Coronary artery (tissue), 2 donors: ENCODE measurements around the gene CHST15.

Experiments
- DNase-seq: peaks from one replicate; pipeline ENCODE4 v3.0.0-alpha.2; 2017; ENCODE audit warnings: low spot score
- H3K27ac ChIP-seq, 2 donors: fragments of 200-600 bp; sonication (generic); one replicate each; pipeline ENCODE4 v1.5.1; 2016 to 2019
- H3K4me3 ChIP-seq: fragments of 200-600 bp; sonication (generic); 2 replicates; pipeline ENCODE4 v1.5.1; 2016; ENCODE audit warnings: mild to moderate bottlenecking, moderate library complexity
- TF ChIP-seq, protein P1 (sequence below): fragments of 200-600 bp; sonication (generic); IDR thresholded peaks from one replicate; pipeline ENCODE4 v1.5.1; 2019; ENCODE audit warnings: antibody characterized with exemption

The CHST15 gene

DNA sequence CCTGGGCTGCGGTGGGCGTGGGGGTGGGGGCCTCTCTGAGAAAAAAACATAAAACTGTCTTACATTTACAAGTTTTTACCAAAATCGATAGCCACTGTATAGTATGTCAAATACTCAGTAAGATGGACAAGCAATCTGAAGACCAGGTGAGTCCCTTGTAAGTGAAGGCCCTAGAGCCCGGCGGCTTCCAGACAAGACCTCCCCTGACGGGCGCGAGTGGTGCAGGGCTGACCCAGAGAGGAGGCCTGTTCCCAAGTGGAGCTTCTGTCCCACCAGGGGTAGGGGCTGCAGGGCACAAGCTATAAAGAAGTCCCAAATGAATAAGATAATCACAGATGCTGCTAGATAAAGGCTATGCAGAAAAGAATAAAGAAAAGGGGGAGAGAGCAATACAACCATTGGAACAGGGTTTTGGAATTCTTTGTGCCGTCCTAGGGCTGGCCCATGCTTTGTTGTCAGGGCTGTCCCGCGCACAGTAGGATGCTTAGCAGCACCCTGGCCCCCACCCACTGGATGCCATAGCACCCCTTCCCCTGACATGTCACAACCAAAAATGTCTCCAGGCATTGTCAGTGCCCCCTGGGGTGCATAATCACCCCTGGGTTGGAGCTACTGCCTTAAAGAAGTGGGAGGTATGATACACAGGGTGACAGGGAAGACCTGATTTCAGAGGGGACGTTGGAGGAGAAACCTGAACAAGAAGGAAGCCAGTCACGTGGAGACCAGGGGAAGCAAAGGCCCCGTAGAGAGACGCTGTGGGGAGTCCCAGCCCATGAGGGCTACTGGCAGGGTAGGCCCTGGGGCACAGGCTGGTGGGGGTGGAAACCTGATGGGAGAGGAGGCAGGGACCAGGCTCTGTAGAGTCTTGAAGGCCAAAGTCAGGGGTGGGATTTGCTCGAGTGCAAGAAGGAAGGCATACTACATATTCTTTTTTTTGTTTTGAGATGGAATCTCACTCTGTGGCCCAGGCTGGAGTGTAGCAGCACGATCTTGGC lies 43.1 kb downstream of the CHST15 start:
- H3K27ac ChIP-seq = no peak overlapping the region
- TF ChIP-seq, protein P1, sequence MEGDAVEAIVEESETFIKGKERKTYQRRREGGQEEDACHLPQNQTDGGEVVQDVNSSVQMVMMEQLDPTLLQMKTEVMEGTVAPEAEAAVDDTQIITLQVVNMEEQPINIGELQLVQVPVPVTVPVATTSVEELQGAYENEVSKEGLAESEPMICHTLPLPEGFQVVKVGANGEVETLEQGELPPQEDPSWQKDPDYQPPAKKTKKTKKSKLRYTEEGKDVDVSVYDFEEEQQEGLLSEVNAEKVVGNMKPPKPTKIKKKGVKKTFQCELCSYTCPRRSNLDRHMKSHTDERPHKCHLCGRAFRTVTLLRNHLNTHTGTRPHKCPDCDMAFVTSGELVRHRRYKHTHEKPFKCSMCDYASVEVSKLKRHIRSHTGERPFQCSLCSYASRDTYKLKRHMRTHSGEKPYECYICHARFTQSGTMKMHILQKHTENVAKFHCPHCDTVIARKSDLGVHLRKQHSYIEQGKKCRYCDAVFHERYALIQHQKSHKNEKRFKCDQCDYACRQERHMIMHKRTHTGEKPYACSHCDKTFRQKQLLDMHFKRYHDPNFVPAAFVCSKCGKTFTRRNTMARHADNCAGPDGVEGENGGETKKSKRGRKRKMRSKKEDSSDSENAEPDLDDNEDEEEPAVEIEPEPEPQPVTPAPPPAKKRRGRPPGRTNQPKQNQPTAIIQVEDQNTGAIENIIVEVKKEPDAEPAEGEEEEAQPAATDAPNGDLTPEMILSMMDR = no peak
- DNase-seq = no peak

DNA sequence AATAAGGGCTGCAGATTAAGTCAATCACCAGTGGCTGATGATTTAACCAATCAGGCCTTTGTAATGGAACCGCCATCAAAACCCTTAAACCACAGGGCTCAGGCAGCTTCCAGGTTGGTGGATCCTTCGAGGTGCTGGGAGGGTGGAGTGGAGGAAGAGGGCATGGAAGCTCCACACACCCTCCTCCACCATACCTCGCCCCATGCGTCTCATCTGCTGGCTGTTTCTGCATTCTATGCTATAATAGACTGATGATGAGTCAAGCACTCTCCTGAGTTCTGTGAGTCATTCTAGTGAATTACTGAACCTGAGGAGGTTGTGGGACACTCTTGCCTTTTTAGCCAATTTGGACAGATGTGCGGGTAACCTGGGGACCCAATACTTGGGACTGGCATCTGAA lies 43.9 kb downstream of the CHST15 start:
- H3K4me3 ChIP-seq = no peak overlapping the region
- peak overlapping the region in 1 of 2 donors; percentile 1 for H3K27ac ChIP-seq
- no peak for DNase-seq
- TF ChIP-seq, protein P1 = no peak

More for the DNA sequence above, 43.1 kb downstream of the CHST15 start:
- no peak overlapping the region for H3K4me3 ChIP-seq

DNA sequence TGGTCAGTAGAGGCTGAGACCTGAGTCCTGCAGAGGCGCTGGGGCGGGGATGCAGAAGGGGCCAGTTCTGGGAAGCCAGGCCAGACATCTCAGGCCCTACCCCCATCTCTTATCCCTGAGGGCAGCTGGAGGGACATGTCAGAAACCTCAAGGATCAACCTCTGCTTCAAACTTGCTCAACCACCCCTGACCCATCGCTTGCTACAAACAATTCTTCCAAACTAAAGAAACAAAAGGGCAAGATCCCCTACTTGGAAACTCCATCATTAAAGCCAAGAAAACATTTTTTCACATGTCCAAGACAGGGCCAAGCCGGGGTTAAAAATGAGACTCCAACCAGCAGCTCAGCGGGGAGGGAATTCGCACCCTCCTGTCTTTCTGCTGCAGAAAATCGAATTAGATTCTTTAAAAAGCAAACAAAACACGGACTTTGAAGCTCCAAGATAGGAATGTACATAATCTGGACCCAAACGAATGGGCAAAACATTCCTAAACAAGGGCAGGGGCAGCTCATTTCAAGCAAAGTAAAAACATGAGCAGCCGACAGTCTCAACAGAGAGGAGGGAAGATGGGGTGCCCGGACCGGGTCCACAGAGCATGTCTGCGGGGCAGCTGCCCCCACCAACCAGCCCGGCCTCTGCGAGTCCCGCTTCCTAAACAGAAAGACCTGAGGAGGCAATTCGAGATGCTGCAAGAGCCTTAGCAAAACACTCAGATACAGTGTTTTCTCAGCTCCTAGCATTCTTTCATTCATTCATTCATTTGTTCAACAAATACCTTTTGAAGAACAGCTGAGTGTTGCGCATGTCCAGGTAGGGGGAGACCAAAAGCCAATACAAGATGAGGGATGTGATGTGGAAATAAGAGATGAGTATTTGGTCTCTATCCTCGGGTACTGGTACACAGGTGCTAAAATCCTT lies 44.8 kb downstream of the CHST15 start:
- no peak for DNase-seq
- Histone ChIP-seq H3K27ac (peak overlapping the region in 1 of 2 donors; percentile 1), H3K4me3 (peak overlapping the region; percentile 3)
- TF ChIP-seq, protein P1 = no peak

DNA sequence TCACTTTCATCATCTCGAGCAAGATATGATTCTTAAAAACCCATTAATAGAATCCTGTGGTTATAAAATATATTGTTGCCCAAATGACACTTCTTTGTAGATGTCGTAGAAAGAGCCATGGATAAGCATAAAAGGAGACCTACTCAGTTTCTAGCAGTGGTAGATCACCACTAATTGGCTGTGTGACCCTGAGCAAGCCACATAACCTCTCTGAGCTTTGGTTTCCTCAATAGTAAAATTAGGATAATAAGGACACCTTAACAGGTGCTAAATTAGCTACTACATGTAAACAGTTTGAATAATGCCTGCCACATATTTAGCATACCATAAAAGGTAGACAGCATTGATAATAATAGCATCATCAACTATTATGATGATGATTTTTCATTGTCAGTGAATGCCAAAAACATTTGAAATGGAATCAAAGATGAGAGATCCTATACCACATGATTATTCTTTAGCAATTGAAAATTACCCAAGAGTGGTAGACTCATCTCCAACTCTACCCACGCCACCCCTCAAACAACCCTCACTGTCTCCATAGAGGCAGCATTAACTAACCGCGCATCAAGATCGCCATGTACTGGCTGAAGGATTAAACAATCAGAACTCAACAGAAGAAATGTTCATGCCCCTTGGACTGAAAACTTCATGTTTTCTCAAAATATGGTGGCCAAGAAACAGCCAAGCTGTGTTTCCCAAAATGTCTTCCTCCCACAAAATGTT lies 45.8 kb downstream of the CHST15 start:
- no peak for DNase-seq
- no peak overlapping the region for H3K27ac ChIP-seq

DNA sequence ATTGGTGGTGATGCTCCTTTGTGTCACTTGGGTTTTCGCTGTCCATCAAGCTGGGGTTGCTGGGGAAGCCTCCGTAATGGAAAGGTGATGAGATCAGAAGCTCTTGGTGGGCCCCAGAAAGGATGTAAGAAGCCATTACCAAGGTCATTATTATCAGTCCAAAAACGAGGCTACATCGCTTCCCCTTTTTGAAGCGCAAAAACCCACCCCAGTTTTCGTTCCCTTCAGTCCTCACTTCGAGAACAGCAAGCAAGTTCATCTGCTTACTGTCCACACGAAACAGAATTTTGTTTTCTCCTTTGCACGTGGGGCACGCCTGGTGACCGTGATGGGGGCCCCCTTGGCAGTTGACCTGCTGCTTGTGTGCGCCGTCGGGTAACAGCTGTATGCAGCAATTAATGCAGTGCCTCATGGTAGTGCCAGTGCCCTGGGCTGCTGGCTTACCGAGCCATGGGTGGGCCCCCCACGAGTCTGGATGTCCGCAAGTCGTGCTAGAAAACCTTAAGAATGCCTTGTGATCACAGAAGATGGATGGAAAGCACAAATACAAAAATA lies 47.5 kb downstream of the CHST15 start:
- Histone ChIP-seq H3K27ac (no peak overlapping the region), H3K4me3 (no peak overlapping the region)
- TF ChIP-seq, protein P1 = no peak
- no peak for DNase-seq

More for the DNA sequence above, 45.8 kb downstream of the CHST15 start:
- H3K4me3 ChIP-seq = no peak overlapping the region
- TF ChIP-seq, protein P1 = no peak

DNA sequence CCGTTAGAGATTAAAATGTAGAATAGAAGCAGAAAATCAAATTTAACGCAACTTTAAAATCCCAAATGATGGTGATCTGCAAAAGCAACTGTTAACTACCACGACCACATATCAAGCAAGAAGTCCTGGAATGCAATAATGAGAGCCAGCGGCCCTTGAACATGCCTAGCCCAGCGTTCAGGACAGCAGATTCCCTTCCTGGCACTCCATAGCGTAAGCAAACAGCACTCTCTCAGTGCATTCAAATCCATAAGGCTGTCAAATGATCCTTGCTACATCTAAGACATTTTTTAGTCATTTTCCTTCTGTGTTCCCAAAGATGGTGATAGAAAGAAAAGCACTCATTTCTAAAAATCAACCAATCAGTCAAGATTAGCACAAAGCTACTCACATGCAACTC lies 48.1 kb downstream of the CHST15 start:
- H3K27ac ChIP-seq = no peak overlapping the region
- H3K4me3 ChIP-seq = no peak overlapping the region
- DNase-seq = no peak
- TF ChIP-seq, protein P1 = no peak
